CD14-positive monocyte (primary cell): ENCODE data around the gene LRRC3. TPM values are rescaled to one million over a fixed set of nuclear protein-coding genes. Genes with fewer than 3 reads are reported as not detected.

ENCODE experiments used
- DNase-seq, 3 donors: peaks; one replicate each; pipeline ENCODE4 v3.0.0-alpha.2; 2011 to 2022
- H2AFZ ChIP-seq: 2 replicates; pipeline ENCODE4 v1.6.0; 2012; ENCODE audit warnings: mild to moderate bottlenecking, low read depth, low read length, inconsistent platforms; ENCODE audit not compliant: insufficient read depth, poor library complexity, severe bottlenecking
- H3K27ac ChIP-seq, 2 donors: 1 replicate in 1 of 2; 2 replicates in 1 of 2; pipeline ENCODE4 v1.5.1; 2012 to 2013; ENCODE audit warnings: low read length in 2 of 2, control low read depth in 1 of 2, inconsistent platforms in 1 of 2, low read depth in 1 of 2, mild to moderate bottlenecking in 1 of 2
- H3K27me3 ChIP-seq, 2 donors: one replicate each; pipeline versions ENCODE4 v1.6.0 to v1.6.1; 2011 to 2013; ENCODE audit warnings: low read length in 2 of 2; ENCODE audit not compliant: control insufficient read depth in 2 of 2, insufficient read depth in 2 of 2
- H3K36me3 ChIP-seq, 2 donors: replicated peaks in 1 of 2; 1 replicate in 1 of 2; 2 replicates in 1 of 2; pipeline versions ENCODE4 v1.5.1 to v1.6.1; 2012 to 2013; ENCODE audit warnings: low read length in 2 of 2, control low read depth in 1 of 2, inconsistent platforms in 1 of 2, mild to moderate bottlenecking in 1 of 2; ENCODE audit not compliant: insufficient read depth in 2 of 2, control insufficient read depth in 1 of 2
- H3K4me1 ChIP-seq, 2 donors: 1 replicate in 1 of 2; 2 replicates in 1 of 2; pipeline versions ENCODE4 v1.5.1 to v1.6.1; 2012 to 2013; ENCODE audit warnings: low read length in 2 of 2, control low read depth in 1 of 2, inconsistent platforms in 1 of 2, mild to moderate bottlenecking in 1 of 2, moderate library complexity in 1 of 2; ENCODE audit not compliant: insufficient read depth in 2 of 2, control insufficient read depth in 1 of 2
- H3K4me2 ChIP-seq: replicated peaks from 2 replicates; pipeline ENCODE3; 2012; ENCODE audit warnings: low read length, moderate library complexity, mild to moderate bottlenecking; ENCODE audit not compliant: poor library complexity, severe bottlenecking; ENCODE audit errors: extremely low read depth
- H3K4me3 ChIP-seq, 3 experiments: fragments of 200-600 bp in 1 of 3; sonication (generic) in 1 of 3; replicated peaks in 1 of 3; 1 replicate in 2 of 3; 2 replicates in 1 of 3; pipeline ENCODE4 v1.5.1; 2011 to 2013; ENCODE audit warnings: low read length in 3 of 3, mild to moderate bottlenecking in 3 of 3, control low read depth in 2 of 3, low read depth in 2 of 3, inconsistent platforms in 1 of 3, moderate library complexity in 1 of 3
- H3K79me2 ChIP-seq: 2 replicates; pipeline ENCODE4 v1.6.0; 2012; ENCODE audit warnings: mild to moderate bottlenecking, control low read depth, inconsistent platforms, low read length, moderate library complexity; ENCODE audit not compliant: insufficient read depth
- H3K9ac ChIP-seq: 2 replicates; pipeline ENCODE4 v1.6.0; 2017; ENCODE audit warnings: low read length, mild to moderate bottlenecking; ENCODE audit not compliant: insufficient read depth, poor library complexity, severe bottlenecking
- H3K9me3 ChIP-seq, 2 donors: replicated peaks in 1 of 2; 1 replicate in 1 of 2; 2 replicates in 1 of 2; pipeline versions ENCODE4 v1.5.1 to v1.6.1; 2012 to 2013; ENCODE audit warnings: low read length in 2 of 2, control low read depth in 1 of 2; ENCODE audit not compliant: control insufficient read depth in 1 of 2, insufficient read depth in 1 of 2
- H4K20me1 ChIP-seq: 2 replicates; pipeline ENCODE4 v1.6.0; 2012; ENCODE audit warnings: mild to moderate bottlenecking, low read length, control low read depth, moderate library complexity; ENCODE audit not compliant: insufficient read depth
- H3K27ac Mint-ChIP-seq, 7 donors: one replicate each; pipeline ENCODE4 v1.8.0; 2020; ENCODE audit warnings: mild to moderate bottlenecking in 7 of 7, mixed read lengths in 7 of 7, moderate library complexity in 6 of 7, inconsistent platforms in 2 of 7
- H3K27me3 Mint-ChIP-seq, 3 donors: one replicate each; pipeline ENCODE4 v1.8.0; 2021 to 2022; ENCODE audit warnings: low read depth in 3 of 3, mild to moderate bottlenecking in 3 of 3, mixed read lengths in 3 of 3, moderate library complexity in 3 of 3, inconsistent platforms in 1 of 3
- H3K36me3 Mint-ChIP-seq, 2 donors: one replicate each; pipeline ENCODE4 v1.8.0; 2020; ENCODE audit warnings: mixed read lengths in 2 of 2, inconsistent platforms in 1 of 2, mild to moderate bottlenecking in 1 of 2
- H3K4me1 Mint-ChIP-seq: one replicate; pipeline ENCODE4 v1.8.0; 2020; ENCODE audit warnings: mild to moderate bottlenecking, mixed read lengths
- H3K4me3 Mint-ChIP-seq, 2 donors: one replicate each; pipeline ENCODE4 v1.8.0; 2020; ENCODE audit warnings: mild to moderate bottlenecking in 2 of 2, mixed read lengths in 2 of 2, moderate library complexity in 1 of 2
- H3K9me3 Mint-ChIP-seq, 7 donors: one replicate each; pipeline ENCODE4 v1.8.0; 2020 to 2022; ENCODE audit warnings: mixed read lengths in 7 of 7, mild to moderate bottlenecking in 6 of 7, moderate library complexity in 6 of 7, inconsistent platforms in 2 of 7
- CTCF ChIP-seq: fragments of 200-600 bp; IDR thresholded peaks from one replicate; pipeline ENCODE4 v1.8.0; 2022; ENCODE audit warnings: antibody characterized with exemption, mild to moderate bottlenecking
- WGBS: methylation state at CpG from one replicate; pipeline ENCODE4 v1.1.5; 2013; ENCODE audit warnings: missing lambda C conversion rate; ENCODE audit not compliant: insufficient coverage; 5-methylcytosine and 5-hydroxymethylcytosine counted together
- intact Hi-C, 2 donors: fragments of 100-400 bp; cut with micrococcal nuclease; formaldehyde crosslinking; loops; one replicate each; pipeline versions ENCODE4 v1.15.0 to v1.15.1; 2023
- polyA plus RNA-seq, 3 donors: library from polyadenylated mRNA; depleted of rRNA in 1 of 3; unstranded in 2 of 3; stranded (reverse) in 1 of 3; fragments of 300-500 nt in 2 of 3; fragments of >200 nt in 1 of 3; fragmentation: Illumina TruSeq in 2 of 3; gene quantifications; 1 replicate in 2 of 3; 2 replicates in 1 of 3; pipeline ENCODE4 v1.2.3, GENCODE V29; 2012 to 2021

LRRC3 gene
- polyA plus RNA-seq, 3 donors: 0.30 to 0.59 (median 0.41) TPM

GRCh38 chr21:44489962-44490361 lies 34.7 kb downstream of the LRRC3 start:
- H3K36me3 Mint-ChIP-seq: no peaks in the 10 kb centered on the region

GRCh38 chr21:44490405-44490804 lies 35.1 kb downstream of the LRRC3 start:
- no peak for TF ChIP-seq CTCF
- H3K4me3 Mint-ChIP-seq: no peak overlapping the region
- peaks cover 2 to 8% (median 5%) of the 10 kb centered on the region in 3 donors for H3K27me3 Mint-ChIP-seq
- intact Hi-C loops: no loop called here
- H3K4me1 Mint-ChIP-seq: no peaks in the 10 kb centered on the region
- no peaks in the 10 kb centered on the region for H3K79me2 ChIP-seq
- no peak overlapping the region for H3K9ac ChIP-seq
- no peaks in the 10 kb centered on the region for H3K36me3 ChIP-seq
- H3K36me3 Mint-ChIP-seq: no peaks in the 10 kb centered on the region
- H3K4me3 ChIP-seq: no peak overlapping the region
- no peaks in the 10 kb centered on the region for H4K20me1 ChIP-seq
- WGBS: 98% methylated on average over 19 of the region's 19 CpGs
- H3K9me3 ChIP-seq: peaks cover 35 to 45% of the 10 kb centered on the region in 2 donors
- no peak for DNase-seq
- H3K27me3 ChIP-seq: peaks cover 0 to 1% of the 10 kb centered on the region in 2 donors
- no peak overlapping the region for H3K27ac Mint-ChIP-seq
- no peak overlapping the region for H2AFZ ChIP-seq
- no peaks in the 10 kb centered on the region for H3K4me1 ChIP-seq
- peaks cover 29 to 47% (median 40%) of the 10 kb centered on the region in 7 donors for H3K9me3 Mint-ChIP-seq
- no peak overlapping the region for H3K4me2 ChIP-seq
- H3K27ac ChIP-seq: no peak overlapping the region

More at GRCh38 chr21:44489962-44490361, 34.7 kb downstream of the LRRC3 start:
- no peaks in the 10 kb centered on the region for H3K79me2 ChIP-seq
- Mint-ChIP-seq H3K27me3 (peaks cover 2 to 9% (median 9%) of the 10 kb centered on the region in 3 donors), H3K4me1 (no peaks in the 10 kb centered on the region), H3K9me3 (peaks cover 29 to 47% (median 40%) of the 10 kb centered on the region in 7 donors), H3K27ac (no peak overlapping the region), H3K4me3 (no peak overlapping the region)
- H3K9me3 ChIP-seq: peaks cover 35 to 45% of the 10 kb centered on the region in 2 donors
- intact Hi-C loops: no loop called here
- H3K9ac ChIP-seq: no peak overlapping the region
- 37% methylated on average over 3 of the region's 7 CpGs for WGBS
- H3K4me1 ChIP-seq: no peaks in the 10 kb centered on the region
- H2AFZ ChIP-seq: no peak overlapping the region
- no peaks in the 10 kb centered on the region for H3K36me3 ChIP-seq
- no peaks in the 10 kb centered on the region for H4K20me1 ChIP-seq
- H3K27ac ChIP-seq: no peak overlapping the region
- no peak for DNase-seq
- no peak for TF ChIP-seq CTCF
- peaks cover 0 to 3% of the 10 kb centered on the region in 2 donors for H3K27me3 ChIP-seq
- no peak overlapping the region for H3K4me3 ChIP-seq
- no peak overlapping the region for H3K4me2 ChIP-seq
